Measurements from ENCODE around the gene XYLT1. TPM values are rescaled to one million over a fixed set of nuclear protein-coding genes. Genes with fewer than 3 reads are reported as not detected.

The XYLT1 gene
- total and polyA plus RNA-seq, 9 of the 15 experiments (the other 6 are each of a cell fraction or from before 2014, with no cell fraction given), result 0.03 to 0.09 (median 0.08) TPM; not detected in 6

DNA sequence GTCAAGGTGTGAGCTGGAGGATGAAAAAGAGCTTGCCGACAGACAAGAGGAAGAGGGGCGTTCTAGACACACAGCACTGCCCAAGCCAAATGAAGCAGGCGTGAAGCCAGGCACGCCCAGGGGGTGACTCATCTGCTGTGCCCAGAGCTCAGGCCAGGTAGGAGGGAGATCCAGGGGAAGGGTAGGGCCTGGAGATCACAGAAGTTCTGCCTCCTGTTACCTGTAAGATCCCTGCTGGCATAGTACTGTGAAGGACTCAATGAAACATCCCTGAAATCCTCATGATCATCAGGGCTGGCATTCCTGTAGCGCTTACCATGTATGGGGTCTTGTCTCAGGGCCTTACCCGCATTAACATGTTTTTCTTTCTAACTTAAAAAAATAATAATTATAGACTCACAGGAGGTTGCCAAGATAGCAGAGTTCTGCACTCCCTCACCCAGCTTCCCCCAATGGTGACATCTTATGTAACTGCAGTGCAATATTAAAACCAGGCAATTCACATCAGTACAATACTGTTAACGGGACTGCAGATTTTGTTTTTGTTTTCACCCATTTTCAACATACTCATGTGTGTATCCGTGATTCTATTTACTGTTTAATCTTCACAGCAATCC, 158.6 kb downstream of the XYLT1 start (continued):
- TF ChIP-seq RBM25 (IDR thresholded peaks at IDR 0.05; ENCODE audit: low read depth, low read length, severe bottlenecking) (peak; percentile 6), ZNF431 (CRISPR knock-in tag; IDR thresholded peaks at IDR 0.05) (no peak)
- TF ChIP-seq, protein P1, sequence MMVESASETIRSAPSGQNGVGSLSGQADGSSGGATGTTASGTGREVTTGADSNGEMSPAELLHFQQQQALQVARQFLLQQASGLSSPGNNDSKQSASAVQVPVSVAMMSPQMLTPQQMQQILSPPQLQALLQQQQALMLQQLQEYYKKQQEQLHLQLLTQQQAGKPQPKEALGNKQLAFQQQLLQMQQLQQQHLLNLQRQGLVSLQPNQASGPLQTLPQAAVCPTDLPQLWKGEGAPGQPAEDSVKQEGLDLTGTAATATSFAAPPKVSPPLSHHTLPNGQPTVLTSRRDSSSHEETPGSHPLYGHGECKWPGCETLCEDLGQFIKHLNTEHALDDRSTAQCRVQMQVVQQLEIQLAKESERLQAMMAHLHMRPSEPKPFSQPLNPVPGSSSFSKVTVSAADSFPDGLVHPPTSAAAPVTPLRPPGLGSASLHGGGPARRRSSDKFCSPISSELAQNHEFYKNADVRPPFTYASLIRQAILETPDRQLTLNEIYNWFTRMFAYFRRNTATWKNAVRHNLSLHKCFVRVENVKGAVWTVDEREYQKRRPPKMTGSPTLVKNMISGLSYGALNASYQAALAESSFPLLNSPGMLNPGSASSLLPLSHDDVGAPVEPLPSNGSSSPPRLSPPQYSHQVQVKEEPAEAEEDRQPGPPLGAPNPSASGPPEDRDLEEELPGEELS (CRISPR knock-in tag; IDR thresholded peaks at IDR 0.05; ENCODE audit: borderline replicate concordance), result no peak

DNA sequence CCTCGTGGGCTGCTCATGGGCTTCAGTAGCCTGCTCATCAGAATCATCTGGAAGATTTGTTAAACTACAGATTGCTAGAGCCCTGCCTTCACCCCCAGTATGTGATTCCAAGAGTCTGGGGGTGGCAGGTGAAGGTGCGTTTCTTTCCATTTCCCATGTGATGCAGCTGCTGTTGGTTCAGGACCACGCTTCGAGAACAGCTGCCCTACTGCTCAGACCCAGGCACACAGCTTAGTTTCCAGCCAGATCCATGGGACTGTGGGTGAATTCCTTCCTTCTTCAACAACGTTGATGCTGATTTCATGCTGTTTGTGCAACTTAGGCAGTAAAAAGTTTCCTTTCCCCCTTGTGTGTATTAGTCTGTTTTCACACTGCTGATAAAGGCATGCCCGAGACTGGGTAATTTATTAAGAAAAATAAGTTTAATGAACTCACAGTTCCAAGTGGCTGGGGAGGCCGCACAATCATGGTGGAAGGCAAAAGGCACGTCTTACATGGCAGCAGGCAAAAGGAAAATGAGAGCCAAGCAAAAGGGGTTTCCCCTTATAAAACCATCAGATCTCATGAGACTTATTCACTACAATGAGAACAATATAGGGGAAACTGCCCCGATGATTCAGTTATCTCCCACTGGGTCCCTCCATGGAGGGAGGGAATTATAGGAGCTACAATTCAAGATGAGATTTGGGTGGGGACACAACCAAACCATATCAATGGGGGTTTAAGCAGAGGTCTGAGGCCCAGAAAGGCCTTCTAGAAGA, 159.2 kb downstream of the XYLT1 start:
- H3K27me3 ChIP-seq (ENCODE audit: control insufficient read depth in 2 of 2, insufficient read depth in 2 of 2, low read length in 2 of 2), result peaks cover 0 to 35% of the 10 kb centered on the region in 2 experiments; a peak in 3 of 5 replicates
- TF ChIP-seq, protein P2, sequence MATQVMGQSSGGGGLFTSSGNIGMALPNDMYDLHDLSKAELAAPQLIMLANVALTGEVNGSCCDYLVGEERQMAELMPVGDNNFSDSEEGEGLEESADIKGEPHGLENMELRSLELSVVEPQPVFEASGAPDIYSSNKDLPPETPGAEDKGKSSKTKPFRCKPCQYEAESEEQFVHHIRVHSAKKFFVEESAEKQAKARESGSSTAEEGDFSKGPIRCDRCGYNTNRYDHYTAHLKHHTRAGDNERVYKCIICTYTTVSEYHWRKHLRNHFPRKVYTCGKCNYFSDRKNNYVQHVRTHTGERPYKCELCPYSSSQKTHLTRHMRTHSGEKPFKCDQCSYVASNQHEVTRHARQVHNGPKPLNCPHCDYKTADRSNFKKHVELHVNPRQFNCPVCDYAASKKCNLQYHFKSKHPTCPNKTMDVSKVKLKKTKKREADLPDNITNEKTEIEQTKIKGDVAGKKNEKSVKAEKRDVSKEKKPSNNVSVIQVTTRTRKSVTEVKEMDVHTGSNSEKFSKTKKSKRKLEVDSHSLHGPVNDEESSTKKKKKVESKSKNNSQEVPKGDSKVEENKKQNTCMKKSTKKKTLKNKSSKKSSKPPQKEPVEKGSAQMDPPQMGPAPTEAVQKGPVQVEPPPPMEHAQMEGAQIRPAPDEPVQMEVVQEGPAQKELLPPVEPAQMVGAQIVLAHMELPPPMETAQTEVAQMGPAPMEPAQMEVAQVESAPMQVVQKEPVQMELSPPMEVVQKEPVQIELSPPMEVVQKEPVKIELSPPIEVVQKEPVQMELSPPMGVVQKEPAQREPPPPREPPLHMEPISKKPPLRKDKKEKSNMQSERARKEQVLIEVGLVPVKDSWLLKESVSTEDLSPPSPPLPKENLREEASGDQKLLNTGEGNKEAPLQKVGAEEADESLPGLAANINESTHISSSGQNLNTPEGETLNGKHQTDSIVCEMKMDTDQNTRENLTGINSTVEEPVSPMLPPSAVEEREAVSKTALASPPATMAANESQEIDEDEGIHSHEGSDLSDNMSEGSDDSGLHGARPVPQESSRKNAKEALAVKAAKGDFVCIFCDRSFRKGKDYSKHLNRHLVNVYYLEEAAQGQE (IDR thresholded peaks at IDR 0.05; ENCODE audit: borderline replicate concordance), result peak; percentile 14; the same call in 1 of the 2 replicates
- TF ChIP-seq, protein P2 (CRISPR knock-in tag; IDR thresholded peaks at IDR 0.05; ENCODE audit: low read depth), result no peak
- TF ChIP-seq PTRF (tag; IDR thresholded peaks at IDR 0.05), result no peak
- H3K27ac ChIP-seq (ENCODE audit: extremely low read depth, low read depth, low read length), result no peak overlapping the region
- ChIA-PET CTCF (ENCODE audit: low intra/inter-chr PET ratio) (no interaction called here), POLR2A (interaction anchor here (0.7 to 0.8 kb wide), 2 partner anchors 13 to 33 kb away, joined by 3 read pairs; no protein-coding TSS in a partner anchor)
- ATAC-seq (no peak), DNase-seq (ENCODE audit: extremely low read depth in 1 of 4, low spot score in 3 of 4) (no peak), FAIRE-seq (no peak)
- in situ Hi-C loops (cut with MboI), result no loop called here
- no peaks in the 10 kb centered on the region for H3K9me3 ChIP-seq (replicated peaks; ENCODE audit: control insufficient read depth, insufficient read depth, low read depth, low read length)
- no peaks in the 10 kb centered on the region for H3K36me3 ChIP-seq (ENCODE audit: control insufficient read depth, insufficient read depth, low read length)
- no peaks in the 10 kb centered on the region for H4K20me1 ChIP-seq (replicated peaks; ENCODE audit: control insufficient read depth, insufficient read depth, low read length)
- 2% methylated on average over 9 of the region's 9 CpGs for WGBS (ENCODE audit: insufficient coverage, low coverage, missing lambda C conversion rate)
- no peaks in the 10 kb centered on the region for H3K79me2 ChIP-seq (ENCODE audit: control insufficient read depth, insufficient read depth, low read length)
- no peaks in the 10 kb centered on the region for H3K9me1 ChIP-seq (ENCODE audit: control insufficient read depth, insufficient read depth, low read length)
- H2AFZ ChIP-seq (ENCODE audit: low read depth, low read length), result no peak overlapping the region
- no peaks in the 10 kb centered on the region for H3K4me1 ChIP-seq (replicated peaks in 1 of 2; ENCODE audit: control insufficient read depth in 2 of 2, insufficient read depth in 2 of 2, low read length in 2 of 2)
- BruUV-seq (replicated peaks), result no TSS peak
- no peak overlapping the region for H3K4me2 ChIP-seq (ENCODE audit: insufficient read depth, low read length)
- no peak overlapping the region for H3K9ac ChIP-seq (ENCODE audit: insufficient read depth in 1 of 2, low read depth in 2 of 2, low read length in 2 of 2)
- H3K4me3 ChIP-seq, result no peak overlapping the region
- intact Hi-C loops (cut with micrococcal nuclease), result no loop called here

All from K562 (cell line).